ENCODE results near the gene DCST2. TPM values are rescaled to one million over a fixed set of nuclear protein-coding genes. Genes with fewer than 3 reads are reported as not detected.

The DCST2 gene
- total and polyA plus RNA-seq, 9 of the 15 experiments (the other 6 are each of a cell fraction or from before 2014, with no cell fraction given): 0.09 to 0.49 (median 0.11) TPM; not detected in 3

DNA sequence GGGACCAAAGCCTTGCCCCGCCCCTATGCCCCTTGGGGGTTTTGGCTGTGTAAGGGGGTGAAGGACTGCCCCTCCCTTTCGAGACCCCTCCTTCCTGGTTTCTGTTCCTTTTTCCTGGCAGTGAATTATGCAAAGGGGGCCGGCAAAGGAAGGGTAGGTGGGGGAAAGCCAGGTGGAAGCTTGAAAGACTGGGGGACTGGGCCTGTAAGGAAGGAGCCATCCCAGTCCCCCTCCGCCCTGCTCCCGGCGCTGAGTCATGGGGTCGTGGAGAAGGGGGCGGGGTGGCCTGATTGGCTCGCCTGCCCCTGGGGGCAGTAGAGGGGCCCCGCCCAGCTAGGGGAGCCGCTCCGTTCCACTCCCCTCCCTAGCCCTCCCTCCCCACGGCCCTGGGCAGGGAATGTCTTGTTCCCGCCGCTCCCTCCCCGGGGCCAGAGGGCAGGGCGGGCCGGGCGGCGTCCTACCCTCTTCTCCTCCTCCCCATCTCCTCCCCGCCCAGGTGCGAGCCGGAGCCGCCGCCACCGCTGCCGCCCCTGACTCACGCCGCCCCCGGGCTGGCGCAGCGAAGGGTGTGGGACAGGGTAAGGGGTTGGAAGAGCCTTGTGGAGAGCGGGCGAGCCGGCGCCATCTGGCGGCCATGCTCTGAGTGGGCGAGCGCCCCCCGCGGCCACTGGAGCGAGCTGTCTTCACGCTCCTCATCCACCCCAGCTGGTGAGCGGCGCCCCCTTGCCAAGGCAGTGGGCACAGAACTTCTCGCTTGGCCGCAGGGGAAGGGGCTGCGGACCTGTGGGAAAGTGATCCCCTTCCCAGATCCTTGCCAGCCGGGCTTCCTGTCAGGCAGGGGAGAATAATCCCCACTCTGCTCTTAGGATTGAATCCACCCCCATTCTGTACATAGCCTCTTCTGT, 16.3 kb downstream of the DCST2 start (continued):
- TF ChIP-seq ARID4B (CRISPR knock-in tag; IDR thresholded peaks at IDR 0.05) (peak; percentile 73), ATF7 (IDR thresholded peaks at IDR 0.05) (peak; percentile 82), NR2C1 (IDR thresholded peaks at IDR 0.05) (peak; percentile 9; the same call in 1 of the 2 replicates), NR2C1 (tag; IDR thresholded peaks at IDR 0.05) (peak; percentile 11; the same call in 1 of the 2 replicates), CC2D1A (IDR thresholded peaks at IDR 0.05) (0 out of 2 replicates have a peak, but pooled peaks have one; percentile 21), ZNF274 (IDR thresholded peaks at IDR 0.05; ENCODE audit: borderline replicate concordance, low read depth, low read length) (no peak), MAX (CRISPR knock-in tag; IDR thresholded peaks at IDR 0.05) (peak; percentile 79), TCF7L2 (IDR thresholded peaks at IDR 0.05; ENCODE audit: low read depth, low read length) (peak; percentile 43; the same call in 1 of the 2 replicates), MTF1 (CRISPR knock-in tag; IDR thresholded peaks at IDR 0.05; ENCODE audit: borderline replicate concordance) (no peak), TAF1 (IDR thresholded peaks at IDR 0.05; ENCODE audit: control insufficient read depth, extremely low read depth, insufficient read depth, low read length, severe bottlenecking) (peak; percentile 45), RBM22 (IDR thresholded peaks at IDR 0.05; ENCODE audit: low read depth, low read length, poor library complexity, severe bottlenecking) (peak; percentile 98), ZNF146 (CRISPR knock-in tag; IDR thresholded peaks at IDR 0.05; ENCODE audit: unreplicated experiment) (no peak), E2F4 (CRISPR knock-in tag; IDR thresholded peaks at IDR 0.05; ENCODE audit: low read depth) (0 out of 2 replicates have a peak, but pooled peaks have one; percentile 40), POLR2G (IDR thresholded peaks at IDR 0.05; ENCODE audit: low read depth, low read length) (peak; percentile 87), LEF1 (IDR thresholded peaks at IDR 0.05) (0 out of 2 replicates have a peak, but pooled peaks have one; percentile 27), CCNT2 (IDR thresholded peaks at IDR 0.05; ENCODE audit: borderline replicate concordance, extremely low read depth, insufficient read length, low read depth, low read length) (peak; percentile 95), ZNF140 (CRISPR knock-in tag; IDR thresholded peaks at IDR 0.05) (no peak), NR4A1 (CRISPR knock-in tag; IDR thresholded peaks at IDR 0.05) (no peak), NR4A1 (tag; IDR thresholded peaks at IDR 0.05) (0 out of 2 replicates have a peak, but pooled peaks have one; percentile 15)
- TF ChIP-seq, protein P1, sequence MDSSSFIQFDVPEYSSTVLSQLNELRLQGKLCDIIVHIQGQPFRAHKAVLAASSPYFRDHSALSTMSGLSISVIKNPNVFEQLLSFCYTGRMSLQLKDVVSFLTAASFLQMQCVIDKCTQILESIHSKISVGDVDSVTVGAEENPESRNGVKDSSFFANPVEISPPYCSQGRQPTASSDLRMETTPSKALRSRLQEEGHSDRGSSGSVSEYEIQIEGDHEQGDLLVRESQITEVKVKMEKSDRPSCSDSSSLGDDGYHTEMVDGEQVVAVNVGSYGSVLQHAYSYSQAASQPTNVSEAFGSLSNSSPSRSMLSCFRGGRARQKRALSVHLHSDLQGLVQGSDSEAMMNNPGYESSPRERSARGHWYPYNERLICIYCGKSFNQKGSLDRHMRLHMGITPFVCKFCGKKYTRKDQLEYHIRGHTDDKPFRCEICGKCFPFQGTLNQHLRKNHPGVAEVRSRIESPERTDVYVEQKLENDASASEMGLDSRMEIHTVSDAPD (CRISPR knock-in tag; IDR thresholded peaks at IDR 0.05): no peak

All from K562 (cell line).